ENCODE results near the gene SLC1A4. TPM values are rescaled to one million over a fixed set of nuclear protein-coding genes. Genes with fewer than 3 reads are reported as not detected.
"Not testable (repeated sequence)": the region's sequence is repeated elsewhere in the genome, so short reads cannot be mapped to it uniquely, and the experiment has no call there.

Gene SLC1A4
- total RNA-seq, 1 experiment from 2014 or later: 704 TPM

DNA sequence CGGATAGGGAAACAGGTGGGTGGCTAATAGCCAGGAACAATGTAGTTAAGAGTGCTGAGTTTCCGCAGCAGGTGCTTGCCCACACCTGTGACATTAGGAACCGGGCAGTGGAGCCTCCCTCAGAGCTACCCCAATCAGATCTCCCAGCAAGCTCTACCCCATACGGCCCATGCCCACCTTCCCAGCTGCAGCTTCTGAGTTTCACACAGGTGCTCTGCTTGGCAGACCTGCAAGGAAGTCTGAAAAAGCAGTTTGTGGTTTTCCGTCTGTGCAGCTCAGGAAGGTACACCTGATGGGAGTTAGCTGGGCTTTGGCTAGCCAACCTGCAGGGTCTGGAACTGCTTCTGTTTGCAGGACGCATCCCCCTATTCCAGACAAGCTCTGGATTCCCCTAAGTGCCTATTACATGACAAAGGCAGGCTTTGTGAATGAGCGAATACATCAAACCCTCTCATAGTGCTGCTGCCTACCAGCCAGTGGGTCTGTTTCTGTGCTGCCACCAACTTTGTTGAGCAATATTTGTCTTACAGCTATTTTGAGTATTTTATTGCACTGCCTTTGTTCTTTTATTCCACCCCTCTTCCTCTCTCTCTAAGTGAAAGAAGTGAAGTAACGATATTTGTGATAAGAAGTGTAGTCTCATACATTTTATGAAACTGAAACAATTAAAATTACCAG, 42.3 kb downstream of the SLC1A4 start:
- peak; percentile 85 for DNase-seq (ENCODE audit: low read depth, low spot score)
- in situ Hi-C loops (cut with HindIII; ENCODE audit: low pct_unique_long_range_greater_than_20kb, low sequenced_read_pairs): no loop called here

DNA sequence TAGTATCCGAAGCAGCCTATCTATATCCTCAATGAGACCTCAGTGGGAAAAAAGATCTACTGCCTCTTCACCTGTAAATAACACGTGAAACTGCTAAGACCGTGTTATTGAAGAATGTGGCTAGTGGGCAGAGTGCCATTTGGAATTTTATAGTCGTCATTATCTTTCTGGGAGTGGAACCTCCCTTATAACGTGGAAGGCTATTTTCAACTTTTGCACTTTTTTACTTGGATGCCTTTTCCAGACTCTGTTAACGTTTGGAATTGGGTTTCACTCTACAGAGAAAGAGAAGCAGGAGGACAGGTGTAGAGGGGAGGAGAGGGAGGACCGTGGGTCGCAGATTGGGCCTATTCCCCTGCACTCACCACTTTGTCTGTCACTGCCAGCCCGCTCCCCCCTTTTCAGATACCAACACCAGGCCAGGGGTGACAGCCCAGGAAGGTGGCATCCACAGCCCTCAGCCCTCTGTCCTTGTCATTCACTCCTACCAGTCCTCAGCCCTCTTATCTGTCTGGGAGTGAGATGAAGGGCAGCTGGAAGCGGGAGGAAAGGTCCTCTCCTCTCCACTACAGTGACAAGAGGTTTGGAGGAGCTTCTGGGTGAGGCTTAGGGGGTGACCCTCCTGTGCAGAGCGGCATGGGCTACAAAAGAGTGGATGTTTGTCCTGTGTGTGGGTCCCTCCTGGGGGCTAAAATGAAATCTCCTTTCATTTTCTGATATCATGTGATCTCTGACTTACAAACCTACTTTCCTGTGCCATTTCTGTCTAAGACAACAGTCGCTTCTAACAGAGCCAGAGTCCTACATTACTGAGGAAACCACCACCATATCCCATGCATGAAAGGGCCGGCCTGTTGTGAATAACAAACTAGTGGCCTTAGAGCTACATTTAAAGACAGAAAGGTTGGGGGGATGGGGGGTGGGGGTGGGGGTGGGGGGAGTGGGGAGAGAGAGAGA, 43.1 kb downstream of the SLC1A4 start:
- in situ Hi-C loops (cut with HindIII; ENCODE audit: low pct_unique_long_range_greater_than_20kb, low sequenced_read_pairs): no loop called here
- no peak for DNase-seq (ENCODE audit: low read depth, low spot score)

DNA sequence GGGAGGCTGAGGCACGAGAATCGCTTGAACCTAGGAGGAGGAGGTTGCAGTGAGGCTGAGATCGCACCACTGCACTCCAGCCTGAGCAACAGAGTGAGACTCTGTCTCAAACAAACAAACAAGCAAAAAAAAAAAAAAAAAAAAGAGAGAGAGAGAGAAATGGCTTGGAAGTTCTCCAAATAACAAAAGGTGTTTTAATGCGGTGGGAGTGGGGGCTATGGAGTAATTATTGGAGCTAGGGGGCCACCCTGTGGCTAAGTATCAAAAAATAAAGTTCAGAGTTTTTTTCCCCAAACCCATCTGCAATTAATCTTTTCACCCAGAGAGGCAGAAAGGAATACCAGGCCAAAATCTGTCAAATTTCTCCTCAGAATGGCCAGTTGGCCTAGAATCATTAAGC, 44.0 kb downstream of the SLC1A4 start:
- DNase-seq (ENCODE audit: low read depth, low spot score): peak; percentile 69
- in situ Hi-C loops (cut with HindIII; ENCODE audit: low pct_unique_long_range_greater_than_20kb, low sequenced_read_pairs): no loop called here

DNA sequence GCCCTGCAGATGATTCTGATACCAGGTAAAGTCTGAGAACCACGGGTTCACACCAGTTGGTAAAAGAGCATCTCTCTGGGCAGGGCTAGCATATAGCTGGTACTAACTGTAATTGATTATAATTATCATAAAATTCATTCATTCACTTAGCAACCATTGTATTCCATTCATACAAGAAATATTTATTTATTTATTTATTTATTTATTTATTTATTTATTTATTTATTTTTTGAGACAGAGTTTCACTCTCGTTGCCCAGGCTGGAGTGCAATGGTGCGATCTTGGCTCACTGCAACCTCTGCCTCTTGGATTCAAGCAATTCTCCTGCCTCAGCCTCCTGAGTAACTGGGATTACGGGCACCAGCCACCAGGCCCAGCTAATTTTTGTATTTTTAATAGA, 44.5 kb downstream of the SLC1A4 start:
- in situ Hi-C loops (cut with HindIII; ENCODE audit: low pct_unique_long_range_greater_than_20kb, low sequenced_read_pairs); DNase-seq (ENCODE audit: low read depth, low spot score): not testable (repeated sequence)

DNA sequence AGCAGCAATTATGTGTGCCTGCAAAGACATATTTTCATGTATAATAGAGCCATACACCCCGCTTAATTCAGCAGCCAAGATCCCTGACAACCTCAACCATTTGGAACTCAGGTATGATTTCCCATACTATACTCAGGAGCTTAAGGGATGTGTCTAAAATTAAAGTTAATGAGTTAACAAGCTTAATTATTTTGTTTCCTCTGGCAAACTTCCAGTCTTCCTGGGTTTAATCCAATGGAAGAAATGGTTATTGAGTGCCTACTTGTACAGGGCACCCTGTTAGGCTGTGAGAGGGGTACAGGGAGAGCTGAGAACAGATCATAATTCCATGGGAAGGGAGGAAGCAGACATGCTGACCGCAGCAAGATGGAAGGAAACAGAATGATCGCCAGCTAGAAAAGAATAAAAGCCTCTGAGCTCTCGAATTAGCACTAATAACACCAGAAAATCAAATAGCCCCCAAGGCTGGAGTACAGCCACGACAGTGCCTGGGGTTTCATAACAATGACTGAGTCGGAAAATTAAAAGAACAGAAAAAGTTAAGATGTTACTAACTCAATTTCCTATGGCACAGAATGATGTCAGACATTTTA, 46.2 kb downstream of the SLC1A4 start:
- in situ Hi-C loops (cut with HindIII; ENCODE audit: low pct_unique_long_range_greater_than_20kb, low sequenced_read_pairs): no loop called here
- DNase-seq (ENCODE audit: low read depth, low spot score): no peak

DNA sequence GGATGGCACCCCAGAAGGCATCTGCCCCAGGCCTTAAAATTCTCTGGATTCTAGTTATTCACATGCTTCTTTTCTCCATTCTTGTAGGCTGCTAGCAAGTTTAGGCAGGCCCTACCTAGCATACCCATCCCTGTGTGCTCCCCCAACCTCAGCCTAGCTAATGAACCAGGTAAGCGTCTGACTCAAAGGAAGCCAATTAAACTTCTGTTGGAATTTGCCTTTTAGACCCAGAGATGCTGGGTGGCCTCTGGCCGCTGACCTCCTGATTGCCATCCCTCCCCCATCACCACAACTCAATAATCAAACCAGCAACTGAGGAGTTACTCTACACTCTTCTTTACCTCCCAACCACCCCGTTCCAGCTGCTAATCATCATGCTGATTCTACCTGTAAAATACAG, 48.0 kb downstream of the SLC1A4 start:
- no peak for DNase-seq (ENCODE audit: low read depth, low spot score)
- in situ Hi-C loops (cut with HindIII; ENCODE audit: low pct_unique_long_range_greater_than_20kb, low sequenced_read_pairs): no loop called here

DNA sequence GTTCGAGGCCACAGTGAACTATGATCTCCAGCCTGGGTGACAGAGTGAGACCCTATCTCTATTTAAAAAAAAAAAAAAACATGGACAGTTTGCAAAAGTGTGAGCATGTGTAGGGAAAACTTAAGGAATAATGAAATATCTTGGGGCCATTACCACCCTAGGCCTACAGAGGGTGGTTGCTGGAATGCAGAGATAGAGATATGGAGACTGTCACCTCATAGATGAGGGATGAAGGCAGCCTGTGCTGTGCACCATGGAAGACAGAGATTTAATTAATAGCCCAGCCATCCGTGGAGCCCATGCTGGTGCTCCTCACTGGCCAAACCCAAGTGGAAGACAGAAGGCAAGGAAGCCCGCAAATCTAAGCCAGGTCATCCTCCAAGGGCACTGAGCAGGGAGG, 50.4 kb downstream of the SLC1A4 start:
- in situ Hi-C loops (cut with HindIII; ENCODE audit: low pct_unique_long_range_greater_than_20kb, low sequenced_read_pairs): no loop called here
- DNase-seq (ENCODE audit: low read depth, low spot score): no peak

DNA sequence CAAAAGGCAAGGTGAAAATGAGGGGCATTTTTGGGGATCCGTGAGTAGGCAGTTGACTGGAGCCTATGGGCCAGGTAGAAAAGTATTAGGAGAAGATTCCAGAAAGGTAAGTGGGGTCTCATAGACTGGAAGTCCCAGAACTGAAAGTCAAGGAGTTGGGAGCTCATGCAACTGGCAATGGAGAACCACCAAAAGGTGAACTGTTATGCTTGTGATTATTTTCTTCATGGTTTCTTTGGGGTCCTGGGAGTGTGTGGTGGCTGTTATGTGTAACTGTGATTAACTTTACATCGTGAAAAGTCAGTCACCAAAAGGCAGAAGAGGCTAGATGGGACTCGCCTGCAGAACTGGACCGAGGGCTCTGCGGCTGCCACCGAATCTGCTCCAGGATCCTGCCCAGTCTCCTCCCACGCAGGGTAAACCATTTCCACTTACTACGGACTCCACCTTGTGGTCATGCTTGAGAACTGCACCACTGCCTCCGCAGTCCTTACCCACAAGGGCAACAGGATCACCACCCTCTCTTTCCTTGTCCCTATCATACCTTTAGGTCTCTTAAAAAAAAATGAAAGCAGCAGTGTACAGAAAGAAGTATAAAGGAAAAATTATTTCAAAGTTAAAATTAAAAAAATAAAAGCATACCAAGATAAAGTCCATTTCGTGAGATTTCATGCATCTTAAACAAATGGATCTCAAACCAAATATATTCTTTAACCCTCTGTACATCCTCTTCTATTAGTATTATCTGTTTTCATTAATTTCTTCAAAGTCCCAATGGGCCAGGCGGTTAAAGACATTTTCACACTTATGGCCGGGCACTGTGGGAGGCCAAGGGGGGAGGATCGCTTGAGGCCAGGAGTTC, 51.4 kb downstream of the SLC1A4 start:
- peak; percentile 91 for DNase-seq (ENCODE audit: low read depth, low spot score)
- in situ Hi-C loops (cut with HindIII; ENCODE audit: low pct_unique_long_range_greater_than_20kb, low sequenced_read_pairs): no loop called here

DNA sequence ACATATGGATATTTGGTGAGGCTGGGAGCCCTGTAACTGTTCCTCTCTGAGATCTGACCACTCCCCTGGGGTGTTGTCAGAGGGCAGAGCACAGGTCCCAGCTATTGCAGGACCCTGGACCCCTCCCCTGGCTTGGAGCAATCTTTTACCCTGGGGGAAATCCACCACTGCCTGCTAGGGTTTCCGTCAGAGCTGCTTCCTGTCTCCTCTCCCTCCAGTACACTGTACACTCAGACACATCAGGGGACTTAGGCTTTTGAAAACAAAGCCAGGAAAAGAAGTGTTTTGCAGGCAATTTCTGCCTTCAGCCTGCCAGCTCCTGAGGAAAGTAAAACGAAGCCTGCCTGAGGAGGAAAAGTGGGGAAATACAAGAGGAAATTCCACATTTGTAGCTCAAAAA, 53.8 kb downstream of the SLC1A4 start:
- in situ Hi-C loops (cut with HindIII; ENCODE audit: low pct_unique_long_range_greater_than_20kb, low sequenced_read_pairs): no loop called here
- DNase-seq (ENCODE audit: low read depth, low spot score): no peak

DNA sequence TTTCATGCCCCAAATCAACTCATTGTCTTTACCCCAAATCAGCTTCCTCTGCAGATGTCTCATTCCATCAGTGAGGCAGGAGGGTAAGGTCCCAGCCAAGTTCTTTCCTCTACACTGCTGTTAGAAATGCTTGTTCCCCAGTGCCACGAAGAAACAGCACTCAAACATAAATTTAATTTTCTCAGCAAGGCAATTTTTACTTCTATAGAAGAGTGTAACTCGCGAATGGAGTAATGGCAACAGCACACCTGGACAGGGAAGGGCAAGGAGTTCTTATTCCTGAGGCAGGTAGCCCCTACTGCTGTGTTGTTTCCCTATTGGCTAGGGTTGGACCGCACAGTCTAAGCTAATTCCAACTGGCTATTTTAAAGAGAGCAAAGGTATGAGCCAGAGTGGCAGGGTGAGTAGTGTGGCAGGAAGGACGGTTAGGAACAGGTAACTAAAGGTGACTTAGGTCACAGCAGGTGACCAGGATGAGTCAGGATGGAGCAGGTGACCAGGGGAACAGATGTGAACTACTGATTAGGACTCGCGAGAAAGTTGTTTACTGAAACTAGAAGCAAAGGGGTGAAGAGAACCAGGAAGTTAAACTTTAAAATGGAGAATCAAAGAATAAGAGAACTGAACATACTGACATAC, 55.0 kb downstream of the SLC1A4 start:
- in situ Hi-C loops (cut with HindIII; ENCODE audit: low pct_unique_long_range_greater_than_20kb, low sequenced_read_pairs): no loop called here
- DNase-seq (ENCODE audit: low read depth, low spot score): no peak

DNA sequence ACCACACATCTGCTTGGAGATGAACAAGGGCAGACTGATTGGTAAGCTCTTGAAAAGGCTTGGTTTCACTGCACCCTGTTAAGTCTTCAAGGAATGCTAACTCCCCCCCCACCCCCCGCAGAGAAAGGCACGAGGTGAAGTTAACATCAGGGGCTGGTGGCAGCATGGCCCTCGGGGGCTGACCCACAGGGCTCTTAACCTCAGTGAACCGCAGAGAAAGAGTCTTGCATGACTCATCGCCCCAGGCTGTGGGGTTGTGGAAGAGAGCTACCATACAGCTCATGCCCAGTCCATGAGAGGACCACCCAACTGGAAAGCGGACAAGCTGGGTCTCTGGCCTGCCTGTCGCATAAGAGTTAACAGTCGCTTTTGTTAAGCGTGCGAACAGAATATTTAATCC, 56.5 kb downstream of the SLC1A4 start:
- in situ Hi-C loops (cut with HindIII; ENCODE audit: low pct_unique_long_range_greater_than_20kb, low sequenced_read_pairs): no loop called here
- no peak for DNase-seq (ENCODE audit: low read depth, low spot score)

DNA sequence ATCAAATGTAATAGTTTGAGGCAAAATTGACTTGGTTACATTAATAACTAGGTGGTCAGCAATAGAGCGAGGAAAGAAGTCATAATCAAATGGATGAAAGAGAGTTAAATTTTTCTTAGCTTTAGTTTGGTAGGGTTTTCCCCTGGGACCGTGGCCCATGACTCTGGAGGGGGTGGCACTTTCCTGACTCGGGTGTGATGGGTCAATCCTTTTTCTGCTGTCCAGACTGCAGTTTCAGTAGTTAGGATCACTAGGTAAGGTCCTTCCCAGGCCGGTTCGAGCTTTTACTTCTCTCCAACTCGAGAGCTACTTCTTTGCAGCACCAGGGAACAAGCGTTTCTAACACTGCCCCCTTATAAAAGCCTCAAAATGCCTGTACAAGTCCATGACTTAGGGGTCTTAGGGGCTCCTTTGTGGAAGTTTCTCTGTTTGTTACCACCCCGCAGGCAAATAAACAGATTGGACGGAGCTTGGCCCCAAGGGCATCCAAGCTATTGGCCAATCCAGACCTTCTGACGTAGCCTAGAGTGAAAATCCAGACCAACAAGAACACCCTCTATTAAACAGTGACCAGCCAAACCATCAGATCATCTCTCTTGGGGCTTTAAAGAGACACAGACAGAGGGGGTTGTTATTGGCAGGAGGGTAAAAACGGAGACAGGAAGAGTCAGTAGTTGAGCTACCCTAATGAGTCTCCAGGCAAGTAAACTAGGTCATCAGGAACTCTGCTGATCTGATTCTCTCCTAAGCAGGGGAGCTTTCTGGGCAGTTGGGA, 57.6 kb downstream of the SLC1A4 start:
- in situ Hi-C loops (cut with HindIII; ENCODE audit: low pct_unique_long_range_greater_than_20kb, low sequenced_read_pairs): no loop called here
- DNase-seq (ENCODE audit: low read depth, low spot score): no peak

DNA sequence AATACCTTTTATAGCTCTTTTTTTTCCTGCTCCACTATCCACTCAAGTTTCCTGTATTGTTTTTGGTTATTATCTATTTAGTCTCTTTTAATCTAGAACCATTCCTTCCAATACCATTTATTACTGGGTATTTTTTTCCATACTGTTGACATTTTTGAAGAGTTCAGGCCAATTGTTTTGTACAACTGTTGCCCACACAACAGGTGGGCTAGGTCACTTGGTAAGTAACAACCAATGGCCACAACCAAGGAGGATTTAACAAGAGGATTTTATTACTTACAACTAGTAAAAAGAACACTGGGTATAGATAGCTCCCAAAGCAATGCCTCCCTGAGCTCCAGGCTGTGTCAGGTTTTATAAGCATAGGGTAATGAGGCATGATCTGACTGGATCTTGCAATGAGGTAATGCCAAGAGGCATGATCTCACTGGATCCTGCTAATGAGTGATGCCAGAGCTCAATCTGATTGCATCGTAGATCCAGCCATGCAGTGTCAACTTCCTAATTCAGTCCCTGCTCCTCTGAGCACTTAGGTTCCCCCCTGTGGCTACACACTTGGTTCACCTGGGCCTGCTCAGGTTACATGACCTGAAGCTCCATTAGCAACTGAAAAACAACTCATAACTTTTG, 59.9 kb downstream of the SLC1A4 start:
- no peak for DNase-seq (ENCODE audit: low read depth, low spot score)

DNA sequence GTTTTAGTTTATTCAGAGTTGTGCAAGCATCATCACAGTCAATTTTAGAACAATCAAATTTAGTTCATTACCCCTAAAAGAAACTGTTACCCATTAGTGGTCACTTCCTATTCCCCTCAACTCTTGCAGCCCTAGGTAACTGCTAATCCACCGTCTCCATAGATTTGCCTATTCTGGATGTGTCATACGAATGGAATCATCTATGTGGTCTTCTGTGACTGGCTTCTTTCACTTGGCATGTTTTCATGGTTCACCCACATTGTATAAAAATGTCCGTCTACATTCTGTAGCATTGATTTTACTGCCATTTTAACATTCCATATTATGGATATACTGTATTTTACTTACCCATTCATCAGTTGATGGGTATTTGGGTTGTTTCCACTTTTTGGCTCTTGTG, 61.7 kb downstream of the SLC1A4 start:
- in situ Hi-C loops (cut with HindIII; ENCODE audit: low pct_unique_long_range_greater_than_20kb, low sequenced_read_pairs): no loop called here
- DNase-seq (ENCODE audit: low read depth, low spot score): no peak

More for the DNA sequence above, 59.9 kb downstream of the SLC1A4 start:
- in situ Hi-C loops (cut with HindIII; ENCODE audit: low pct_unique_long_range_greater_than_20kb, low sequenced_read_pairs): no loop called here

DNA sequence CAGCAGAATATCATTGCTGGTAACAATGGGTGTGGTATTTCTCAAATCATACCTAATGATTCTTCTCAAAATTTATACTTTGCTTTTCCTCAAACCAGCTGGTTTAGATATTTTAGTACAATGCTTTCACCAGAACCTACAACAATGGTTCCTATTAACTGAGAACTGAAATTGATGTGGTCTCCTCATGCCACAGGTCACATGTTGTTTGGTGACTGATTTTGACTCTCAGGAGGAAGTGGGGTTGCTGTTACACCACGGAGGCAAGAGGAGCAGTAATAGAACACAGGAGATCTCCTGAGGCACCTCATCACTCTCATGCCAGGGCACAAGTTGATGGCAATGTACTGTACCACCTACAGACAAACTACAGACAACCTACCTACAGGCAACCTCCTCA, 64.0 kb downstream of the SLC1A4 start:
- in situ Hi-C loops (cut with HindIII; ENCODE audit: low pct_unique_long_range_greater_than_20kb, low sequenced_read_pairs): no loop called here
- DNase-seq (ENCODE audit: low read depth, low spot score): peak; percentile 59

DNA sequence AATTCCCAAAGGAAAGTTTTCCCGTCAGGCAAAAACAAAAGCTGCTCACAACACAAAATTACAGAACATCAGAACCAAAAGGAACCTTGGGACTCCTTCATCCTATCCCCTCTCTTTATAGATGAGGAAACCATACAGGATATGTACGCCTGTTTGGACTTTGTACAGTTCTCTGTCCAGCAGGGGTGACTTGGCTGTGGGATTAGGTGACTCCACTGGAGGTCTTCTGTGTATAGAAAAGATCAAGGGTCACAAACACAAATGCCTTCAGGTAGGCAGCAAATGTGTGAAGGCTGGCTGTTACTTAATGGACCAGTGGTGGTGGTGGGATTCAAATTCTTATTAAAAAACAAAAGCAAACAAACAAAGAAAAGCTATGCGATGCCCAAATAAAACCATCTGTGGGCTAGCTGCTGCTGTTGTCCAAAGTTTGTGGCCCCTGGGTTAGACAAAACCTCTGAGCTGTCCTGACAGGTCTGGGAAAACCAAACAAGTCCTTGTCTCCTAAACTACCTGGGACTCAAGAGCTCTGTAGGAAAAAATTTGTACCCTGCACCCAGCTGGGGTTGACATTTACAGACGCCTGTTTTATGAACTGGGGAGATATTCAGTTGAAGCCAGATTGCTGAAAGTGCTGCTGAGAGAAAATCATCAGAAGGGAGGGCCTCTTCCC, 65.7 kb downstream of the SLC1A4 start:
- in situ Hi-C loops (cut with HindIII; ENCODE audit: low pct_unique_long_range_greater_than_20kb, low sequenced_read_pairs): no loop called here
- no peak for DNase-seq (ENCODE audit: low read depth, low spot score)
